GM23338 (cell line): ENCODE data around the gene TMEM131L. TPM values are rescaled to one million over a fixed set of nuclear protein-coding genes. Genes with fewer than 3 reads are reported as not detected.

ENCODE experiments used
- ATAC-seq: fragments of 200-7000 bp; cut with Tn5 transposase; 3 replicates; pipeline ENCODE4 v1.9.1; 2020
- DNase-seq: peaks from one replicate; pipeline ENCODE4 v3.0.0-alpha.2; 2015; ENCODE audit warnings: low spot score
- H2AFZ ChIP-seq: fragments of 200-600 bp; sonication (generic); 2 replicates; pipeline ENCODE4 v1.8.0; 2016; ENCODE audit warnings: antibody characterized with exemption, mild to moderate bottlenecking, moderate library complexity
- H3F3A ChIP-seq: fragments of 200-600 bp; sonication (generic); replicated peaks from 2 replicates; pipeline ENCODE4 v1.8.0; 2017; ENCODE audit warnings: antibody characterized with exemption, mixed run types, low read depth
- H3K27ac ChIP-seq: fragments of 200-600 bp; sonication (generic); 2 replicates; pipeline ENCODE4 v1.6.1; 2016; ENCODE audit warnings: low read depth
- H3K27me3 ChIP-seq: fragments of 200-600 bp; sonication (generic); 2 replicates; pipeline ENCODE4 v1.8.0; 2016; ENCODE audit warnings: mild to moderate bottlenecking, mixed run types, moderate library complexity; ENCODE audit not compliant: insufficient read depth
- H3K36me3 ChIP-seq: fragments of 200-600 bp; sonication (generic); 2 replicates; pipeline ENCODE4 v1.8.0; 2016; ENCODE audit warnings: mild to moderate bottlenecking; ENCODE audit not compliant: insufficient read depth
- H3K4me1 ChIP-seq: fragments of 200-600 bp; sonication (generic); 2 replicates; pipeline ENCODE4 v1.8.0; 2016; ENCODE audit warnings: mild to moderate bottlenecking, moderate library complexity; ENCODE audit not compliant: insufficient read depth
- H3K4me2 ChIP-seq: fragments of 200-600 bp; sonication (generic); 2 replicates; pipeline ENCODE4 v1.7.1; 2017; ENCODE audit warnings: mixed run types
- H3K4me3 ChIP-seq: fragments of 200-600 bp; sonication (generic); 2 replicates; pipeline ENCODE4 v1.6.1; 2016; ENCODE audit warnings: mixed run types
- H3K79me2 ChIP-seq: fragments of 200-600 bp; sonication (generic); replicated peaks from 2 replicates; pipeline ENCODE4 v1.8.0; 2017; ENCODE audit warnings: mild to moderate bottlenecking; ENCODE audit not compliant: insufficient read depth
- H3K9me2 ChIP-seq: fragments of 200-600 bp; sonication (generic); 2 replicates; pipeline ENCODE4 v1.8.0; 2017; ENCODE audit not compliant: insufficient read depth
- H4K20me1 ChIP-seq: fragments of 200-600 bp; sonication (generic); replicated peaks from 2 replicates; pipeline ENCODE4 v1.8.0; 2017; ENCODE audit warnings: mild to moderate bottlenecking; ENCODE audit not compliant: insufficient read depth
- H3K27ac Mint-ChIP-seq: 2 replicates; pipeline ENCODE4 v1.8.0; 2020; ENCODE audit warnings: inconsistent platforms, mild to moderate bottlenecking, moderate library complexity, mixed read lengths
- H3K27me3 Mint-ChIP-seq: 3 replicates; pipeline ENCODE4 v1.8.0; 2022; ENCODE audit warnings: low read depth, mild to moderate bottlenecking, moderate library complexity, mixed read lengths, inconsistent platforms; ENCODE audit not compliant: insufficient read depth, poor library complexity
- H3K36me3 Mint-ChIP-seq: 3 replicates; pipeline ENCODE4 v1.8.0; 2021; ENCODE audit warnings: low read depth, mild to moderate bottlenecking, inconsistent platforms, moderate library complexity, mixed read lengths
- H3K4me1 Mint-ChIP-seq: 3 replicates; pipeline ENCODE4 v1.8.0; 2020; ENCODE audit warnings: mild to moderate bottlenecking, inconsistent platforms, mixed read lengths
- H3K4me3 Mint-ChIP-seq: 3 replicates; pipeline ENCODE4 v1.8.0; 2021; ENCODE audit warnings: moderate library complexity, mild to moderate bottlenecking, inconsistent platforms, mixed read lengths
- H3K9me3 Mint-ChIP-seq: 3 replicates; pipeline ENCODE4 v1.8.0; 2020; ENCODE audit warnings: moderate library complexity, mild to moderate bottlenecking, inconsistent platforms, mixed read lengths
- CREB1 ChIP-seq: fragments of 250-450 bp; sonication (Bioruptor Pico); IDR thresholded peaks from 2 replicates; pipeline ENCODE4 v1.5.0; 2020; ENCODE audit warnings: low read depth, mild to moderate bottlenecking, moderate library complexity
- CTCF ChIP-seq, 2 experiments: fragments of 200-600 bp in 1 of 2; sonication (generic) in 1 of 2; conservative IDR thresholded peaks; 2 replicates each; pipeline versions ENCODE4 v1.5.1 to v1.6.1; 2016 to 2017; ENCODE audit warnings: antibody characterized with exemption in 2 of 2, low read depth in 2 of 2, mild to moderate bottlenecking in 2 of 2, moderate library complexity in 1 of 2
- EZH2phosphoT487 ChIP-seq: fragments of 200-600 bp; sonication (generic); IDR thresholded peaks from one replicate; pipeline ENCODE4 v1.8.1; 2018; ENCODE audit warnings: antibody characterized with exemption; ENCODE audit not compliant: unreplicated experiment
- JUNB ChIP-seq: IDR thresholded peaks from one replicate; pipeline ENCODE4 v1.6.1; 2016; ENCODE audit warnings: antibody characterized with exemption; ENCODE audit not compliant: unreplicated experiment
- NANOG ChIP-seq: IDR thresholded peaks from 2 replicates; pipeline ENCODE4 v1.6.1; 2016; ENCODE audit warnings: antibody characterized with exemption, borderline replicate concordance
- POLR2AphosphoS5 ChIP-seq: IDR thresholded peaks from 2 replicates; pipeline ENCODE4 v1.6.1; 2016; ENCODE audit warnings: antibody characterized with exemption, low read depth
- STAT1 ChIP-seq: IDR thresholded peaks from one replicate; pipeline ENCODE4 v1.6.1; 2016; ENCODE audit warnings: antibody characterized with exemption; ENCODE audit not compliant: unreplicated experiment
- ZNF114 ChIP-seq: fragments of 250-450 bp; sonication (Bioruptor Pico); IDR thresholded peaks from 2 replicates; pipeline ENCODE4 v1.5.0; 2020; ENCODE audit warnings: mild to moderate bottlenecking, moderate library complexity
- ZNF331 ChIP-seq: fragments of 250-450 bp; sonication (Bioruptor Pico); IDR thresholded peaks from 2 replicates; pipeline ENCODE4 v1.5.0; 2020; ENCODE audit warnings: low read depth, mild to moderate bottlenecking, moderate library complexity
- polyA plus RNA-seq: library from polyadenylated mRNA; unstranded; fragments of >200 nt; fragmentation: Nextera tagmentation; extraction: Ambion mirVana; gene quantifications from 2 replicates; pipeline ENCODE4 v1.2.1, GENCODE V29; 2016
- total RNA-seq: library from RNA; depleted of rRNA; stranded (reverse); fragments of >200 nt; shearing (Covaris generic); gene quantifications from 2 replicates; pipeline ENCODE4 v1.2.3, GENCODE V29; 2014
- TF ChIP-seq, protein P1 (sequence below): IDR thresholded peaks from one replicate; pipeline ENCODE4 v1.6.1; 2018; ENCODE audit warnings: antibody characterized with exemption; ENCODE audit not compliant: unreplicated experiment
- TF ChIP-seq, protein P2 (sequence below): IDR thresholded peaks from 2 replicates; pipeline ENCODE4 v1.6.1; 2016; ENCODE audit warnings: antibody characterized with exemption

Gene TMEM131L
- total and polyA plus RNA-seq, 2 experiments from 2014 or later: 11.1 to 32.2 TPM

GRCh38 chr4:153509724-153510123, 43.6 kb downstream of the TMEM131L start (continued):
- TF ChIP-seq CTCF (conservative IDR thresholded peaks at IDR 0.05; ENCODE audit: low read depth in 2 of 2): no peak

DNA sequence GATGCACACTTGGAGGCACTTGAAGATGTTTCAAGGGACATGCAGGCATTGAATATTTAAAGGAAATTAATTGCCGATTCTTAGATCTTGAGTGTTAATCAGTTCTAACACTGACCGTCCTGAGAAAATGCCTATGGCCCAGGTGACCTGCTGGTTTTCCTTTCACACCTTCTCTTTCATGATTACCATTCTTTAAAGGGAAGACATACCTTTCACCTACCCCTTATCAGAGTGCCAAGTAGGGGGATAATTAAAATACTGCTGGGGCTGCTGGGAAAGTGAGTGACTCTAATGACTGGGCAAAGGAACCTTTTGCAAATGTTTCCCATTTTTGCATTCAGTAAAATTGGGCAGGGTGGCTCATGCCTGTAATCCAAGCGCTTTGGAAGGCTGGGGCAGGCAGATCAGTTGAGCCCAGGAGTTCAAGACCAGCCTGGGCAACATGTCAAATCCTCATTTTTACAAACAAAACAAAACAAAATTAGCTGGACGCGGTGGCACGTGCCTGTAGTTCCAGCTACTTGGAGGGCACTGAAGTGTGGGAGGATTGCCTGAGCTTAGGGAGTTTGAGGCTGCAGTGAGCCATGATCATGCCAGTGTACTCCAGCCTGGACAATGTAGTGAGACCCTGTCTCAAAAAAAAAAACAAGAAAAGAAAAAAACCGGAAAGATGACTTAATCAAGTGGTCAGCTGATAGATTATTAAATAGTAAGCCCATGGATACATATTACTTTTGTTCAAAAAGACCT, 44.3 kb downstream of the TMEM131L start:
- ATAC-seq: peak; percentile 24; the same call in 1 of the 3 replicates
- Histone ChIP-seq H4K20me1 (no peaks in the 10 kb centered on the region), H3K79me2 (peaks cover 68% of the 10 kb centered on the region), H3K4me1 (peaks cover 29% of the 10 kb centered on the region), H3K27ac (no peak overlapping the region), H3F3A (no peaks in the 10 kb centered on the region; the same call in 1 of the 2 replicates), H3K4me3 (no peak overlapping the region), H3K4me2 (no peak overlapping the region), H2AFZ (no peak overlapping the region), H3K9me2 (no peaks in the 10 kb centered on the region), H3K36me3 (no peaks in the 10 kb centered on the region), H3K27me3 (no peaks in the 10 kb centered on the region)
- H3K36me3 Mint-ChIP-seq: peaks cover 14% of the 10 kb centered on the region; the same call in 2 of the 3 replicates
- no peak for DNase-seq
- H3K9me3 Mint-ChIP-seq: peaks cover 5% of the 10 kb centered on the region; the same call in 1 of the 3 replicates
- TF ChIP-seq ZNF114 (CRISPR knock-in tag) (no peak), CTCF (conservative IDR thresholded peaks at IDR 0.05; ENCODE audit: low read depth in 2 of 2) (no peak), CREB1 (no peak), NANOG (no peak), JUNB (no peak), ZNF331 (CRISPR knock-in tag) (no peak), EZH2phosphoT487 (no peak), STAT1 (no peak), POLR2AphosphoS5 (no peak)
- TF ChIP-seq, protein P1, sequence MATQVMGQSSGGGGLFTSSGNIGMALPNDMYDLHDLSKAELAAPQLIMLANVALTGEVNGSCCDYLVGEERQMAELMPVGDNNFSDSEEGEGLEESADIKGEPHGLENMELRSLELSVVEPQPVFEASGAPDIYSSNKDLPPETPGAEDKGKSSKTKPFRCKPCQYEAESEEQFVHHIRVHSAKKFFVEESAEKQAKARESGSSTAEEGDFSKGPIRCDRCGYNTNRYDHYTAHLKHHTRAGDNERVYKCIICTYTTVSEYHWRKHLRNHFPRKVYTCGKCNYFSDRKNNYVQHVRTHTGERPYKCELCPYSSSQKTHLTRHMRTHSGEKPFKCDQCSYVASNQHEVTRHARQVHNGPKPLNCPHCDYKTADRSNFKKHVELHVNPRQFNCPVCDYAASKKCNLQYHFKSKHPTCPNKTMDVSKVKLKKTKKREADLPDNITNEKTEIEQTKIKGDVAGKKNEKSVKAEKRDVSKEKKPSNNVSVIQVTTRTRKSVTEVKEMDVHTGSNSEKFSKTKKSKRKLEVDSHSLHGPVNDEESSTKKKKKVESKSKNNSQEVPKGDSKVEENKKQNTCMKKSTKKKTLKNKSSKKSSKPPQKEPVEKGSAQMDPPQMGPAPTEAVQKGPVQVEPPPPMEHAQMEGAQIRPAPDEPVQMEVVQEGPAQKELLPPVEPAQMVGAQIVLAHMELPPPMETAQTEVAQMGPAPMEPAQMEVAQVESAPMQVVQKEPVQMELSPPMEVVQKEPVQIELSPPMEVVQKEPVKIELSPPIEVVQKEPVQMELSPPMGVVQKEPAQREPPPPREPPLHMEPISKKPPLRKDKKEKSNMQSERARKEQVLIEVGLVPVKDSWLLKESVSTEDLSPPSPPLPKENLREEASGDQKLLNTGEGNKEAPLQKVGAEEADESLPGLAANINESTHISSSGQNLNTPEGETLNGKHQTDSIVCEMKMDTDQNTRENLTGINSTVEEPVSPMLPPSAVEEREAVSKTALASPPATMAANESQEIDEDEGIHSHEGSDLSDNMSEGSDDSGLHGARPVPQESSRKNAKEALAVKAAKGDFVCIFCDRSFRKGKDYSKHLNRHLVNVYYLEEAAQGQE: no peak
- TF ChIP-seq, protein P2, sequence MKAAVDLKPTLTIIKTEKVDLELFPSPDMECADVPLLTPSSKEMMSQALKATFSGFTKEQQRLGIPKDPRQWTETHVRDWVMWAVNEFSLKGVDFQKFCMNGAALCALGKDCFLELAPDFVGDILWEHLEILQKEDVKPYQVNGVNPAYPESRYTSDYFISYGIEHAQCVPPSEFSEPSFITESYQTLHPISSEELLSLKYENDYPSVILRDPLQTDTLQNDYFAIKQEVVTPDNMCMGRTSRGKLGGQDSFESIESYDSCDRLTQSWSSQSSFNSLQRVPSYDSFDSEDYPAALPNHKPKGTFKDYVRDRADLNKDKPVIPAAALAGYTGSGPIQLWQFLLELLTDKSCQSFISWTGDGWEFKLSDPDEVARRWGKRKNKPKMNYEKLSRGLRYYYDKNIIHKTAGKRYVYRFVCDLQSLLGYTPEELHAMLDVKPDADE: no peak
- H3K27me3 Mint-ChIP-seq: peaks cover 7% of the 10 kb centered on the region
- H3K27ac Mint-ChIP-seq: no peak overlapping the region
- H3K4me1 Mint-ChIP-seq: peaks cover 29% of the 10 kb centered on the region
- H3K4me3 Mint-ChIP-seq: no peak overlapping the region
